ENCODE data around the gene DAZ3.
"Not testable (repeated sequence)": the region's sequence is repeated elsewhere in the genome, so short reads cannot be mapped to it uniquely, and the experiment has no call there.

DAZ3 gene, protein sequence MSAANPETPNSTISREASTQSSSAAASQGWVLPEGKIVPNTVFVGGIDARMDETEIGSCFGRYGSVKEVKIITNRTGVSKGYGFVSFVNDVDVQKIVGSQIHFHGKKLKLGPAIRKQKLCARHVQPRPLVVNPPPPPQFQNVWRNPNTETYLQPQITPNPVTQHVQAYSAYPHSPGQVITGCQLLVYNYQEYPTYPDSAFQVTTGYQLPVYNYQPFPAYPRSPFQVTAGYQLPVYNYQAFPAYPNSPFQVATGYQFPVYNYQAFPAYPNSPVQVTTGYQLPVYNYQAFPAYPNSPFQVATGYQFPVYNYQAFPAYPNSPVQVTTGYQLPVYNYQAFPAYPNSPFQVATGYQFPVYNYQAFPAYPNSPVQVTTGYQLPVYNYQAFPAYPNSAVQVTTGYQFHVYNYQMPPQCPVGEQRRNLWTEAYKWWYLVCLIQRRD

DNA sequence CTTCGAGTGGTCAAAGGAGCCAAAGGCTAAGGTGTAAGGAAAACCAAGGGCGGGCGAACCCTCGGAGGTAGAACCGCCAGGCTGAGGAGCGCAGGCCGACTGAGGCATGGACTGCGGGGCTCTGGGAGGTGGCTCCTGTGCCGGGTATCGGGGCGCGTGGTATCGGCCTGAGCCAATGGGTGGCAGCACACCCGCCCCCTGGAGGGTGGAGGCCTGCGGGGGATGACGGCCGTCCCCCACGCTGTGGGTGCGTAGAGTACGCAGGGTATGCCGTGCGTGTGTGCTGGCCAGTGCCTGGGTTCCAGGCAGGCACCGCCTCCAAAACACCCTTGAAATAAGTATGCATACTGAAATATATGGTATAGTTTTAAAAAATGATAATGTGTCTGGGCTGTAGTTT is at the start of gene DAZ3:
TSS of gene DAZ3 (minus strand) at position 101 of the 400 bp plus-strand sequence. CDS start 208 bp downstream, outside the sequence.
- not testable (repeated sequence) for FAIRE-seq; DNase-seq (ENCODE audit: insufficient read length, low spot score)

DNA sequence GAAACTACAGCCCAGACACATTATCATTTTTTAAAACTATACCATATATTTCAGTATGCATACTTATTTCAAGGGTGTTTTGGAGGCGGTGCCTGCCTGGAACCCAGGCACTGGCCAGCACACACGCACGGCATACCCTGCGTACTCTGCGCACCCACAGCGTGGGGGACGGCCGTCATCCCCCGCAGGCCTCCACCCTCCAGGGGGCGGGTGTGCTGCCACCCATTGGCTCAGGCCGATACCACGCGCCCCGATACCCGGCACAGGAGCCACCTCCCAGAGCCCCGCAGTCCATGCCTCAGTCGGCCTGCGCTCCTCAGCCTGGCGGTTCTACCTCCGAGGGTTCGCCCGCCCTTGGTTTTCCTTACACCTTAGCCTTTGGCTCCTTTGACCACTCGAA is 20.4 kb upstream of the DAZ3 start, which contains the start of gene DAZ4:
TSS of gene DAZ4 (plus strand) at position 301 of the 400 bp plus-strand sequence. CDS start 208 bp downstream, outside the sequence.
- not testable (repeated sequence) for FAIRE-seq; DNase-seq (ENCODE audit: insufficient read length, low spot score)

DNA sequence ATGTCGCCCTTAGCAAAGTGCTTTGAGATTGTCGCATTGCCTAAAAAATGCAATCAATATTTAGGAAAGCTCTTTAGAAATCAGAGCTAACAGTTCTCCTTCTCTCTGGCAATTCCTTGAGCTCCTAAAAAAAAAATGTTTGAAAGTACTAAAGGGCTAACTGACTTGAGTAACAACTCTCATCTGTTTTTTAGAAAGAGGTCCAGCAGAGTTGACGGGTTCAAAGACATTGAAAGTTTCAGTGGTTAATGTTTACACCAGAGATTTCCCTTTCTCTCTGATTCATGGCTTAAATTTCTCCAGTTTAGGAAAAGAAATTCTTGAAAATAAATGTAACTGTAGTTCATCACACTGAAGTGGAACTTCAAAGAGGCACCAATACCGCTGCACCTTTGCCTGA is 11.9 kb upstream of the DAZ3 start:
- FAIRE-seq; DNase-seq (ENCODE audit: insufficient read length, low spot score): not testable (repeated sequence)

DNA sequence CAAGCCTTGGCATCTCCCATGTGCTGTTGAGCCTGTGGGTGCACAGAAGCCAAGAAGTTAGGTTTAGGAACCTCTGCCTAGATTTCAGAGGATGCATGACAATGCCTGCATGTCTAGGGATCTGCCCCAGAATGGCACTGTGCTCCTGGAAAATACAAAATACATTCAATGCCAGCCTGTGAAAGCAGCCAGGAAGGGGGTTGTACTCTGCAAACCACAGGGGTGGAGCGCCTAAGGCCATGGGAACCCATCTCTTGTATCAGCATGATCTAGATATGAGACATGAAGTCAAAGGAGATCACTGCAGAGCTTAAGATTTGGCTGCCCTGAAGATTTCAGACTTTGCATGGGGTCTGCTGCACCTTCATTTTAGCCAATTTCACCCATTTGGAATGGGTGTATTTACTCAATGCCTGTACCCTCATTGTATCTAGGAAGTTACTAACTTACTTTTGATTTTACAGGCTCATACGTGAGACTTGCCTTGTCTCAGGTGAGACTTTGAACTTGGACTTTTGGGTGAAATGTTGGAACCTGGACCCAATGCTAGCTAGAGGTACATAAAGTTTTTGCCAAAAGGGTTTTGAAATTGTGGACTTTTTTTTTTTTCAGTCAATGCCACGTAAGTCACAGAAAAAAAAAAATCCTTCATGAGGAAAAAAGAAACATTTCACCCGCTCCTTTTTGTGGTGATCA is 11.1 kb upstream of the DAZ3 start:
- DNase-seq (ENCODE audit: insufficient read length, low spot score); FAIRE-seq: not testable (repeated sequence)

DNA sequence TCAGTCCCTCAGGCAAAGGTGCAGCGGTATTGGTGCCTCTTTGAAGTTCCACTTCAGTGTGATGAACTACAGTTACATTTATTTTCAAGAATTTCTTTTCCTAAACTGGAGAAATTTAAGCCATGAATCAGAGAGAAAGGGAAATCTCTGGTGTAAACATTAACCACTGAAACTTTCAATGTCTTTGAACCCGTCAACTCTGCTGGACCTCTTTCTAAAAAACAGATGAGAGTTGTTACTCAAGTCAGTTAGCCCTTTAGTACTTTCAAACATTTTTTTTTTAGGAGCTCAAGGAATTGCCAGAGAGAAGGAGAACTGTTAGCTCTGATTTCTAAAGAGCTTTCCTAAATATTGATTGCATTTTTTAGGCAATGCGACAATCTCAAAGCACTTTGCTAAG is 8.6 kb upstream of the DAZ3 start:
- FAIRE-seq; DNase-seq (ENCODE audit: insufficient read length, low spot score): not testable (repeated sequence)

All from GM19239 (cell line).